HepG2 (cell line): Measurements from ENCODE around the gene FAM221B. TPM values are rescaled to one million over a fixed set of nuclear protein-coding genes. Genes with fewer than 3 reads are reported as not detected.

ENCODE experiments used
- EEA1 ChIP-seq: sonication (generic); formaldehyde crosslinking; IDR thresholded peaks from 2 replicates; pipeline ENCODE4 v1.5.1; 2020; ENCODE audit warnings: mild to moderate bottlenecking, missing genetic modification reagents, borderline replicate concordance
- GLI4 ChIP-seq: sonication (generic); formaldehyde crosslinking; IDR thresholded peaks from 2 replicates; pipeline ENCODE4 v1.5.1; 2020; ENCODE audit warnings: missing genetic modification reagents, mild to moderate bottlenecking, moderate library complexity, borderline replicate concordance
- HNRNPK ChIP-seq: fragments of 200-400 bp; formaldehyde crosslinking; IDR thresholded peaks from 2 replicates; pipeline ENCODE4 v1.6.1; 2018; ENCODE audit warnings: low read length, low read depth, moderate library complexity, mild to moderate bottlenecking; ENCODE audit not compliant: poor library complexity, severe bottlenecking
- MLLT10 ChIP-seq: sonication (generic); formaldehyde crosslinking; IDR thresholded peaks from 2 replicates; pipeline ENCODE4 v1.4.0; 2020; ENCODE audit warnings: missing genetic modification reagents
- MYC ChIP-seq: sonication (generic); formaldehyde crosslinking; IDR thresholded peaks from 2 replicates; pipeline ENCODE4 v1.9.0; 2021; ENCODE audit warnings: missing genetic modification reagents, borderline replicate concordance
- NFYC ChIP-seq: IDR thresholded peaks from 2 replicates; pipeline ENCODE4 v1.6.1; 2016; ENCODE audit warnings: missing genetic modification reagents, missing compliant biosample characterization
- RAD51 ChIP-seq: fragments of 450-650 bp; IDR thresholded peaks from 2 replicates; pipeline ENCODE4 v1.6.1; 2016; ENCODE audit warnings: borderline replicate concordance
- SETDB1 ChIP-seq: sonication (generic); formaldehyde crosslinking; IDR thresholded peaks from 2 replicates; pipeline ENCODE4 v1.5.1; 2020; ENCODE audit warnings: missing genetic modification reagents, mild to moderate bottlenecking, borderline replicate concordance
- YEATS2 ChIP-seq: sonication (generic); formaldehyde crosslinking; IDR thresholded peaks from 2 replicates; pipeline ENCODE4 v1.4.0; 2020; ENCODE audit warnings: missing genetic modification reagents, borderline replicate concordance
- ZNF232 ChIP-seq: sonication (generic); formaldehyde crosslinking; IDR thresholded peaks from 2 replicates; pipeline ENCODE4 v1.4.0; 2020; ENCODE audit warnings: missing genetic modification reagents, borderline replicate concordance
- ZNF256 ChIP-seq: sonication (generic); formaldehyde crosslinking; conservative IDR thresholded peaks from 2 replicates; pipeline ENCODE4 v1.4.0; 2020; ENCODE audit warnings: missing genetic modification reagents
- ZSCAN20 ChIP-seq: sonication (generic); formaldehyde crosslinking; IDR thresholded peaks from 2 replicates; pipeline ENCODE4 v1.4.0; 2020; ENCODE audit warnings: missing genetic modification reagents, mild to moderate bottlenecking, borderline replicate concordance
- polyA plus RNA-seq, 8 experiments: library from polyadenylated mRNA; depleted of rRNA in 3 of 8; stranded (reverse) in 7 of 8; unstranded in 1 of 8; fragments of >200 nt; fragmentation: Illumina TruSeq in 4 of 8; extraction: Trizol in 4 of 8; gene quantifications; 2 replicates each; pipeline versions ENCODE4 v1.2.1 to v1.2.3, GENCODE V29; 2011 to 2016; ENCODE audit warnings: low read depth in 4 of 8, missing spikeins in 1 of 8, mixed read lengths in 1 of 8; ENCODE audit not compliant: insufficient read depth in 1 of 8
- total RNA-seq, 5 experiments: library from RNA; depleted of rRNA; stranded (reverse); fragments of >200 nt; fragmentation: Illumina TruSeq; extraction: Trizol; gene quantifications; 2 replicates each; pipeline ENCODE4 v1.2.3, GENCODE V29; 2016; ENCODE audit warnings: low read depth in 1 of 5
- TF ChIP-seq, protein P1 (sequence below), 2 experiments: sonication (generic) in 1 of 2; formaldehyde crosslinking in 1 of 2; IDR thresholded peaks; 2 replicates each; pipeline versions ENCODE4 v1.6.1 to v1.9.0; 2014 to 2022; ENCODE audit warnings: antibody characterized with exemption in 1 of 2, borderline replicate concordance in 1 of 2, inconsistent platforms in 1 of 2, low read depth in 1 of 2, missing genetic modification reagents in 1 of 2
- TF ChIP-seq, protein P2 (sequence below): sonication (generic); formaldehyde crosslinking; IDR thresholded peaks from 2 replicates; pipeline ENCODE4 v1.4.0; 2020; ENCODE audit warnings: missing genetic modification reagents, low read depth, mild to moderate bottlenecking, borderline replicate concordance
- TF ChIP-seq, protein P3 (sequence below): sonication (generic); formaldehyde crosslinking; IDR thresholded peaks from 2 replicates; pipeline ENCODE4 v1.4.0; 2020; ENCODE audit warnings: missing genetic modification reagents, borderline replicate concordance

The FAM221B gene
- total and polyA plus RNA-seq, 2 of the 13 experiments (the other 11 are each of a cell fraction or from before 2014, with no cell fraction given): not detected

DNA sequence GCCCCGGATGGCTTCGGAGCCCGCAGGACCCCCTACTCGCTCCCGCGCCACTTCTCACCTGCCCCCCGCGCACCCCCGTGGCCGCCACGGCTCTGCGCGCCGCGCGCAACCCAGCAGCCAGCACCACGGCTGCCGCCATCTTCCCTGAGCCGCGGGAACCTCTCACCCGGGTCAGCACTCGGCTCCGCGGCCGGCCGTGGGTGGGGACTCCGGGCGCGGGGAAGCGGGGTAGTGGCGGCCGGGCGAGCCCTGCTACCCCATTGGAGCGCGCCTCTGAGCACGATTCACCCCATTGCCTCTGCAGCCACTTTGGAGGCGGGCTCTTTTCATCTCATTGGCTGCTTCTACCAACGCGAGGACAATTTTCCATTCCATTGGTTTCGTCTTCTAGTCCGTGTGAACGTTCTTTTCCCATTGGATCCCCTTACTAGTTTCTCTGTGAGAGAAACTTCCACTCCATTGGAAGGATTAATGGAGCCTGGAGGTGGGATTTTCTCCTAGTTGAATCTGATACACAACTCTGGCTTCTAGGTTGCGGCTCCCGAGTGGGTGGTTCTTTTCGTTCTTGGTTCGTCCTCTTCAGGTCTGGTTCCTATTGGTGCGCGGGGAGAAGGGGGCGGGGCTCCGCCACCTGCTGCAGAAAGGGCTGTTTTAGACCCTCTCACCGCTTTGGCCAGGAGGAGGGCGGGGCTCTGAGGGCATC is 13.5 kb downstream of the FAM221B start, which contains the start of gene HINT2 (continued):
- TF ChIP-seq, protein P1, sequence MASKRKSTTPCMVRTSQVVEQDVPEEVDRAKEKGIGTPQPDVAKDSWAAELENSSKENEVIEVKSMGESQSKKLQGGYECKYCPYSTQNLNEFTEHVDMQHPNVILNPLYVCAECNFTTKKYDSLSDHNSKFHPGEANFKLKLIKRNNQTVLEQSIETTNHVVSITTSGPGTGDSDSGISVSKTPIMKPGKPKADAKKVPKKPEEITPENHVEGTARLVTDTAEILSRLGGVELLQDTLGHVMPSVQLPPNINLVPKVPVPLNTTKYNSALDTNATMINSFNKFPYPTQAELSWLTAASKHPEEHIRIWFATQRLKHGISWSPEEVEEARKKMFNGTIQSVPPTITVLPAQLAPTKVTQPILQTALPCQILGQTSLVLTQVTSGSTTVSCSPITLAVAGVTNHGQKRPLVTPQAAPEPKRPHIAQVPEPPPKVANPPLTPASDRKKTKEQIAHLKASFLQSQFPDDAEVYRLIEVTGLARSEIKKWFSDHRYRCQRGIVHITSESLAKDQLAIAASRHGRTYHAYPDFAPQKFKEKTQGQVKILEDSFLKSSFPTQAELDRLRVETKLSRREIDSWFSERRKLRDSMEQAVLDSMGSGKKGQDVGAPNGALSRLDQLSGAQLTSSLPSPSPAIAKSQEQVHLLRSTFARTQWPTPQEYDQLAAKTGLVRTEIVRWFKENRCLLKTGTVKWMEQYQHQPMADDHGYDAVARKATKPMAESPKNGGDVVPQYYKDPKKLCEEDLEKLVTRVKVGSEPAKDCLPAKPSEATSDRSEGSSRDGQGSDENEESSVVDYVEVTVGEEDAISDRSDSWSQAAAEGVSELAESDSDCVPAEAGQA (IDR thresholded peaks at IDR 0.05; ENCODE audit: low read depth): no peak
- TF ChIP-seq, protein P1 (CRISPR knock-in tag; IDR thresholded peaks at IDR 0.05; ENCODE audit: borderline replicate concordance): 0 out of 2 replicates have a peak, but pooled peaks have one; percentile 62
- TF ChIP-seq YEATS2 (CRISPR knock-in tag) (peak; percentile 13; the same call in 1 of the 2 replicates), ZSCAN20 (0 out of 2 replicates have a peak, but pooled peaks have one; percentile 30), MLLT10 (no peak), NFYC (CRISPR knock-in tag) (peak; percentile 89), MYC (CRISPR knock-in tag) (no peak; the same call in none of the 2 replicates), RAD51 (no peak), GLI4 (CRISPR knock-in tag) (no peak), EEA1 (CRISPR knock-in tag) (0 out of 2 replicates have a peak, but pooled peaks have one; percentile 71), ZNF232 (CRISPR knock-in tag) (0 out of 2 replicates have a peak, but pooled peaks have one; percentile 24), HNRNPK (peak; percentile 23), SETDB1 (CRISPR knock-in tag) (no peak), ZNF256 (CRISPR knock-in tag) (0 out of 2 replicates have a peak, but pooled peaks have one; percentile 31)
- TF ChIP-seq, protein P2, sequence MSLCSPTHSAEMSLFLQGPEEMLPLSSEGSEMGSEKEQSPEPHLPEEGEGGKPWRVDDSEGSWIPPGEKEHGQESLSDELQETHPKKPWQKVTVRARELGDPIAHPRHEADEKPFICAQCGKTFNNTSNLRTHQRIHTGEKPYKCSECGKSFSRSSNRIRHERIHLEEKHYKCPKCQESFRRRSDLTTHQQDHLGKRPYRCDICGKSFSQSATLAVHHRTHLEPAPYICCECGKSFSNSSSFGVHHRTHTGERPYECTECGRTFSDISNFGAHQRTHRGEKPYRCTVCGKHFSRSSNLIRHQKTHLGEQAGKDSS (CRISPR knock-in tag): peak; percentile 11; the same call in 1 of the 2 replicates
- TF ChIP-seq, protein P3, sequence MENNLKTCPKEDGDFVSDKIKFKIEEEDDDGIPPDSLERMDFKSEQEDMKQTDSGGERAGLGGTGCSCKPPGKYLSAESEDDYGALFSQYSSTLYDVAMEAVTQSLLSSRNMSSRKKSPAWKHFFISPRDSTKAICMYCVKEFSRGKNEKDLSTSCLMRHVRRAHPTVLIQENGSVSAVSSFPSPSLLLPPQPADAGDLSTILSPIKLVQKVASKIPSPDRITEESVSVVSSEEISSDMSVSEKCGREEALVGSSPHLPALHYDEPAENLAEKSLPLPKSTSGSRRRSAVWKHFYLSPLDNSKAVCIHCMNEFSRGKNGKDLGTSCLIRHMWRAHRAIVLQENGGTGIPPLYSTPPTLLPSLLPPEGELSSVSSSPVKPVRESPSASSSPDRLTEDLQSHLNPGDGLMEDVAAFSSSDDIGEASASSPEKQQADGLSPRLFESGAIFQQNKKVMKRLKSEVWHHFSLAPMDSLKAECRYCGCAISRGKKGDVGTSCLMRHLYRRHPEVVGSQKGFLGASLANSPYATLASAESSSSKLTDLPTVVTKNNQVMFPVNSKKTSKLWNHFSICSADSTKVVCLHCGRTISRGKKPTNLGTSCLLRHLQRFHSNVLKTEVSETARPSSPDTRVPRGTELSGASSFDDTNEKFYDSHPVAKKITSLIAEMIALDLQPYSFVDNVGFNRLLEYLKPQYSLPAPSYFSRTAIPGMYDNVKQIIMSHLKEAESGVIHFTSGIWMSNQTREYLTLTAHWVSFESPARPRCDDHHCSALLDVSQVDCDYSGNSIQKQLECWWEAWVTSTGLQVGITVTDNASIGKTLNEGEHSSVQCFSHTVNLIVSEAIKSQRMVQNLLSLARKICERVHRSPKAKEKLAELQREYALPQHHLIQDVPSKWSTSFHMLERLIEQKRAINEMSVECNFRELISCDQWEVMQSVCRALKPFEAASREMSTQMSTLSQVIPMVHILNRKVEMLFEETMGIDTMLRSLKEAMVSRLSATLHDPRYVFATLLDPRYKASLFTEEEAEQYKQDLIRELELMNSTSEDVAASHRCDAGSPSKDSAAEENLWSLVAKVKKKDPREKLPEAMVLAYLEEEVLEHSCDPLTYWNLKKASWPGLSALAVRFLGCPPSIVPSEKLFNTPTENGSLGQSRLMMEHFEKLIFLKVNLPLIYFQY (CRISPR knock-in tag): 0 out of 2 replicates have a peak, but pooled peaks have one; percentile 23
